ENCODE data around the gene TDRD10. TPM values are rescaled to one million over a fixed set of nuclear protein-coding genes. Genes with fewer than 3 reads are reported as not detected.

Gene TDRD10
- total and polyA plus RNA-seq, 2 donors (not counting 1 experiment from before 2014, with no cell fraction given), result under 0.01 TPM; not detected in 1

DNA sequence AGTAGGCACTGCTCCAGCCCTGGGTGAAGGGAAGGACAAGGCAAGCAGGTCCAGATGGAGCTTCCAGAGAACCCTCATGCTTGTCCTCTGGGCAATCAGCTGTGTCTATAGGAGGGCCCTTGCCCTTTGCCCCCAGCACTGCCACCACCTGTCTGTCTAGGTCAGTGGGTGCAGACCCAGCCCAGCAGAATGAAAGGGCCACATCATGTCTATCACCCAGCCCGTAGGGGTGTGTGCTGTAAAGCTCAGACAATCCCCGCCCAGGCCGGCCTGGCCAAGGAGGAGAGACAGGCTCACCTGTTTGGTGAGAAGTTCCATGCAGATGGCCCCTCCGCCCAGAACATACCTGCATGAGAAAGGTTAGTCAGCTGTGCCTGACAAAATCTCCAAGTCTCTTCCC is 49.5 kb downstream of the TDRD10 start:
- H3K36me3 ChIP-seq (ENCODE audit: control insufficient read depth, insufficient read depth, low read length), result peaks cover 41% of the 10 kb centered on the region
- no peaks in the 10 kb centered on the region for H4K20me1 ChIP-seq (ENCODE audit: control insufficient read depth, extremely low read depth, insufficient read depth, low read length)
- H3K4me2 ChIP-seq (ENCODE audit: extremely low read depth, insufficient read depth, low read length), result no peak overlapping the region
- H3K9ac ChIP-seq (ENCODE audit: insufficient read depth, low read length), result no peak overlapping the region
- H3K79me2 ChIP-seq (ENCODE audit: control insufficient read depth, insufficient read depth, low read length), result peaks cover 15% of the 10 kb centered on the region
- no peak for DNase-seq (ENCODE audit: low read depth in 2 of 2)
- no peak overlapping the region for H2AFZ ChIP-seq (ENCODE audit: low read length)
- no peak for TF ChIP-seq EZH2 (IDR thresholded peaks at IDR 0.05; ENCODE audit: low read length, missing control alignments)
- TF ChIP-seq, protein P1, sequence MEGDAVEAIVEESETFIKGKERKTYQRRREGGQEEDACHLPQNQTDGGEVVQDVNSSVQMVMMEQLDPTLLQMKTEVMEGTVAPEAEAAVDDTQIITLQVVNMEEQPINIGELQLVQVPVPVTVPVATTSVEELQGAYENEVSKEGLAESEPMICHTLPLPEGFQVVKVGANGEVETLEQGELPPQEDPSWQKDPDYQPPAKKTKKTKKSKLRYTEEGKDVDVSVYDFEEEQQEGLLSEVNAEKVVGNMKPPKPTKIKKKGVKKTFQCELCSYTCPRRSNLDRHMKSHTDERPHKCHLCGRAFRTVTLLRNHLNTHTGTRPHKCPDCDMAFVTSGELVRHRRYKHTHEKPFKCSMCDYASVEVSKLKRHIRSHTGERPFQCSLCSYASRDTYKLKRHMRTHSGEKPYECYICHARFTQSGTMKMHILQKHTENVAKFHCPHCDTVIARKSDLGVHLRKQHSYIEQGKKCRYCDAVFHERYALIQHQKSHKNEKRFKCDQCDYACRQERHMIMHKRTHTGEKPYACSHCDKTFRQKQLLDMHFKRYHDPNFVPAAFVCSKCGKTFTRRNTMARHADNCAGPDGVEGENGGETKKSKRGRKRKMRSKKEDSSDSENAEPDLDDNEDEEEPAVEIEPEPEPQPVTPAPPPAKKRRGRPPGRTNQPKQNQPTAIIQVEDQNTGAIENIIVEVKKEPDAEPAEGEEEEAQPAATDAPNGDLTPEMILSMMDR (conservative IDR thresholded peaks at IDR 0.05 in 1 of 2, IDR thresholded peaks at IDR 0.05 in 1 of 2; ENCODE audit: low read depth in 1 of 2, low read length in 2 of 2), result no peak
- no peaks in the 10 kb centered on the region for H3K27me3 ChIP-seq (ENCODE audit: control insufficient read depth, insufficient read depth, low read length)
- H3K4me3 ChIP-seq (replicated peaks in 1 of 4; ENCODE audit: control extremely low read depth in 1 of 4, insufficient read depth in 1 of 4, low read depth in 3 of 4, low read length in 4 of 4), result no peak overlapping the region
- no peak overlapping the region for H3K27ac ChIP-seq (ENCODE audit: insufficient read depth, low read length)
- H3K4me1 ChIP-seq (ENCODE audit: control insufficient read depth, extremely low read depth, insufficient read depth, low read length), result peaks cover 4% of the 10 kb centered on the region
- no peaks in the 10 kb centered on the region for H3K9me3 ChIP-seq (ENCODE audit: control insufficient read depth, insufficient read depth, low read depth, low read length)

DNA sequence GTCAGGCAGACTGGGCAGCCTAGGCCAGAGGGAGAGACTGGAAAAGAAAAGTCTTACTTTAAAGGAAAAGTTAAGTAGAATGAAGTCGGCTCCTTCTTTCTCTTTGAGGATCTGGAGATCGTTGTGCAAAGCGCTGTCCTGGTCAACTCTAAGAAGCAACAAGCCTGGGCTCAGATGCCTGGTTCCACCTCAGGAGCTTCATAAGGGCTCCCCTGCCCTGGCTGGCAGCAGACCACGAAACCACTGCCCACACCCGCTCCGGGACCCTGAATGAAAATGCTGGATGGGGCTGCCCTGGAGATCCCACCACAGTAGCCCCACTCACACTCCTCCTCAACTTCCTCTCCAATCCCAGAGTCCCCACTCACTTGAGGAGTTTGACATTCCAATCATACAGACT is 50.0 kb downstream of the TDRD10 start:
- peaks cover 5% of the 10 kb centered on the region for H3K4me1 ChIP-seq (ENCODE audit: control insufficient read depth, extremely low read depth, insufficient read depth, low read length)
- no peak overlapping the region for H3K27ac ChIP-seq (ENCODE audit: insufficient read depth, low read length)
- peaks cover 21% of the 10 kb centered on the region for H3K79me2 ChIP-seq (ENCODE audit: control insufficient read depth, insufficient read depth, low read length)
- H3K4me2 ChIP-seq (ENCODE audit: extremely low read depth, insufficient read depth, low read length), result no peak overlapping the region
- H3K36me3 ChIP-seq (ENCODE audit: control insufficient read depth, insufficient read depth, low read length), result peaks cover 41% of the 10 kb centered on the region
- no peak for DNase-seq (ENCODE audit: low read depth in 2 of 2)
- no peak overlapping the region for H3K4me3 ChIP-seq (replicated peaks in 1 of 4; ENCODE audit: control extremely low read depth in 1 of 4, insufficient read depth in 1 of 4, low read depth in 3 of 4, low read length in 4 of 4)
- H3K9ac ChIP-seq (ENCODE audit: insufficient read depth, low read length), result no peak overlapping the region
- no peaks in the 10 kb centered on the region for H3K9me3 ChIP-seq (ENCODE audit: control insufficient read depth, insufficient read depth, low read depth, low read length)
- H2AFZ ChIP-seq (ENCODE audit: low read length), result no peak overlapping the region
- H3K27me3 ChIP-seq (ENCODE audit: control insufficient read depth, insufficient read depth, low read length), result no peaks in the 10 kb centered on the region
- no peaks in the 10 kb centered on the region for H4K20me1 ChIP-seq (ENCODE audit: control insufficient read depth, extremely low read depth, insufficient read depth, low read length)
- TF ChIP-seq, protein P1 (conservative IDR thresholded peaks at IDR 0.05 in 1 of 2, IDR thresholded peaks at IDR 0.05 in 1 of 2; ENCODE audit: low read depth in 1 of 2, low read length in 2 of 2), result no peak
- TF ChIP-seq EZH2 (IDR thresholded peaks at IDR 0.05; ENCODE audit: low read length, missing control alignments), result no peak

DNA sequence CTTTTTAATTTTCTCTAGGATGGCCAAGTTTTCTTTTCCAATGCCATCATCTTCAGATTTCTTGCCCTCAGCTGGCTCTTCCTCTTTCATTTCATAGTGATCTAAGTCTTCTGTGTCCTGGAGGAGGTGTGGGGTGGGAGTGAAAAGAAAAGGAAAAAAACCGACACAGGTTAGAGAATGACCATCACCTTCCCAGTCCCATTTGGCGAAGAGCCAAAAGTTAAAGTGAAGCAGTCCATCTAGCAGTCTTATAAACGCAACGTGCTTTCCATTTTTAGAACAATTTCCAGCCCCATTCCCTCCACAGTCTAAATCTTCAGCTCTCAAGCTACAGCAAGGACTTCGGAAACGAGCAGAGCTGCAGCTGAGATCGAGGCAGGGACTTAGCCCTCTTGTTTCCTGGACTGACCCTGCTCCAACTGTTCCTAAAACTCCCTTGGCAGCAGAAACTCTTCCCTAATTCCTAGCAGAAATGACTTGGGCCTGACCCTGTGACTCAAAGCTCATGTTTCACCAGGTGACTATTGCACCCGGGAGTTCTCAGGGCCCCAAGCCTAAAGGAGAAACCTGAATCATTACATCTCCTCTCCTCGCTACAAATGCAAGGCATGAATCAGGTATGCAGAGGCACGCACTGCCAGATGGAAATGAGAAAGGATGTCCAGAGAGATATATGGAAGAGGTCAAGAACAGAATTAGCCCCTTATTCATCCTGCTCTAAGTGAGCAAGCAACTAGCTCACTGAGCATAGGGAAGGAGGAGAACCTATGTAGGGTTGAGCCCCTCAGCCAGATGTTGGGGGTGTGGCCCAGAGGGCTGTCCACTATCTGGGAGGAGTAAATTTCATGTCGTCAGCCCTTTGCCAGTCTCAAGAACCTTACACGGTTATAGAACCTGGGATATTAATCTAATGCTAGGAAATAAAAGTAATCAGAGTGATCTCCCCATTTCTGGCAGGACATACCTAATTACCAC is 51.3 kb downstream of the TDRD10 start:
- Histone ChIP-seq H2AFZ (ENCODE audit: low read length) (no peak overlapping the region), H3K9ac (ENCODE audit: insufficient read depth, low read length) (no peak overlapping the region), H3K27ac (ENCODE audit: insufficient read depth, low read length) (no peak overlapping the region), H3K4me1 (ENCODE audit: control insufficient read depth, extremely low read depth, insufficient read depth, low read length) (peaks cover 5% of the 10 kb centered on the region), H3K4me2 (ENCODE audit: extremely low read depth, insufficient read depth, low read length) (no peak overlapping the region), H3K36me3 (ENCODE audit: control insufficient read depth, insufficient read depth, low read length) (peaks cover 41% of the 10 kb centered on the region), H3K79me2 (ENCODE audit: control insufficient read depth, insufficient read depth, low read length) (peaks cover 32% of the 10 kb centered on the region), H4K20me1 (ENCODE audit: control insufficient read depth, extremely low read depth, insufficient read depth, low read length) (no peaks in the 10 kb centered on the region), H3K4me3 (replicated peaks in 1 of 4; ENCODE audit: control extremely low read depth in 1 of 4, insufficient read depth in 1 of 4, low read depth in 3 of 4, low read length in 4 of 4) (no peak overlapping the region), H3K27me3 (ENCODE audit: control insufficient read depth, insufficient read depth, low read length) (no peaks in the 10 kb centered on the region), H3K9me3 (ENCODE audit: control insufficient read depth, insufficient read depth, low read depth, low read length) (no peaks in the 10 kb centered on the region)
- DNase-seq (ENCODE audit: low read depth in 2 of 2), result no peak
- TF ChIP-seq, protein P1 (conservative IDR thresholded peaks at IDR 0.05 in 1 of 2, IDR thresholded peaks at IDR 0.05 in 1 of 2; ENCODE audit: low read depth in 1 of 2, low read length in 2 of 2), result no peak
- no peak for TF ChIP-seq EZH2 (IDR thresholded peaks at IDR 0.05; ENCODE audit: low read length, missing control alignments)

All from fibroblast of lung (primary cell).